NCI-H345 treated with DMSO at 0.1 percent for 48 hours (cell line): Measurements from ENCODE around the gene BDKRB1.

Experiments
- DNase-seq: peaks from one replicate; lab custom pipeline; 2025; ENCODE audit not compliant: unreplicated experiment; lab: John Stamatoyannopoulos, UW

Gene BDKRB1

GRCh38 chr14:96260341-96260821 lies 4.4 kb downstream of the BDKRB1 start:
- no peak for DNase-seq

- DNase-seq, result peak; percentile 12
Observed at GRCh38 chr14:96261053-96261452, 5.0 kb downstream of the BDKRB1 start.

GRCh38 chr14:96261772-96262655 lies 6.0 kb downstream of the BDKRB1 start:
- DNase-seq, result no peak

GRCh38 chr14:96263347-96264199 lies 7.6 kb downstream of the BDKRB1 start:
- no peak for DNase-seq

GRCh38 chr14:96264200-96264553 lies 8.2 kb downstream of the BDKRB1 start:
- DNase-seq, result no peak

- no peak for DNase-seq
Observed at GRCh38 chr14:96264853-96265252, 8.8 kb downstream of the BDKRB1 start.

- peak; percentile 86 for DNase-seq
Observed at GRCh38 chr14:96265383-96266095, 9.5 kb downstream of the BDKRB1 start.

GRCh38 chr14:96267336-96267735 lies 11.3 kb downstream of the BDKRB1 start:
- DNase-seq, result peak; percentile 89

- DNase-seq, result no peak
Observed at GRCh38 chr14:96267916-96268315, 11.9 kb downstream of the BDKRB1 start.

- DNase-seq, result no peak
Observed at GRCh38 chr14:96268431-96269358, 12.7 kb downstream of the BDKRB1 start.

GRCh38 chr14:96269359-96269710 lies 13.3 kb downstream of the BDKRB1 start:
- no peak for DNase-seq

GRCh38 chr14:96270565-96271420 lies 14.8 kb downstream of the BDKRB1 start:
- DNase-seq, result no peak

GRCh38 chr14:96271421-96271762 lies 15.4 kb downstream of the BDKRB1 start:
- no peak for DNase-seq

- DNase-seq, result no peak
Observed at GRCh38 chr14:96272777-96273473, 16.9 kb downstream of the BDKRB1 start.

- no peak for DNase-seq
Observed at GRCh38 chr14:96273629-96274028, 17.6 kb downstream of the BDKRB1 start.

GRCh38 chr14:96274122-96274521 lies 18.1 kb downstream of the BDKRB1 start:
- no peak for DNase-seq

- DNase-seq, result no peak
Observed at GRCh38 chr14:96274543-96274942, 18.5 kb downstream of the BDKRB1 start.

- DNase-seq, result peak; percentile 47
Observed at GRCh38 chr14:96275177-96276112, 19.4 kb downstream of the BDKRB1 start.
